Erythroblast (primary cell): ENCODE data around the gene POP4.

Experiments
- DNase-seq, 2 experiments: peaks; one replicate each; lab custom pipeline; 2025; lab: John Stamatoyannopoulos, UW
- GATA1 ChIP-seq: IDR thresholded peaks from 2 replicates; pipeline ENCODE4 v1.6.1; 2011; ENCODE audit warnings: low read depth, mild to moderate bottlenecking, control low read depth, low read length, moderate library complexity
- POLR2A ChIP-seq: IDR thresholded peaks from 2 replicates; pipeline ENCODE4 v1.6.1; 2011; ENCODE audit warnings: mild to moderate bottlenecking, low read length

POP4 gene

DNA sequence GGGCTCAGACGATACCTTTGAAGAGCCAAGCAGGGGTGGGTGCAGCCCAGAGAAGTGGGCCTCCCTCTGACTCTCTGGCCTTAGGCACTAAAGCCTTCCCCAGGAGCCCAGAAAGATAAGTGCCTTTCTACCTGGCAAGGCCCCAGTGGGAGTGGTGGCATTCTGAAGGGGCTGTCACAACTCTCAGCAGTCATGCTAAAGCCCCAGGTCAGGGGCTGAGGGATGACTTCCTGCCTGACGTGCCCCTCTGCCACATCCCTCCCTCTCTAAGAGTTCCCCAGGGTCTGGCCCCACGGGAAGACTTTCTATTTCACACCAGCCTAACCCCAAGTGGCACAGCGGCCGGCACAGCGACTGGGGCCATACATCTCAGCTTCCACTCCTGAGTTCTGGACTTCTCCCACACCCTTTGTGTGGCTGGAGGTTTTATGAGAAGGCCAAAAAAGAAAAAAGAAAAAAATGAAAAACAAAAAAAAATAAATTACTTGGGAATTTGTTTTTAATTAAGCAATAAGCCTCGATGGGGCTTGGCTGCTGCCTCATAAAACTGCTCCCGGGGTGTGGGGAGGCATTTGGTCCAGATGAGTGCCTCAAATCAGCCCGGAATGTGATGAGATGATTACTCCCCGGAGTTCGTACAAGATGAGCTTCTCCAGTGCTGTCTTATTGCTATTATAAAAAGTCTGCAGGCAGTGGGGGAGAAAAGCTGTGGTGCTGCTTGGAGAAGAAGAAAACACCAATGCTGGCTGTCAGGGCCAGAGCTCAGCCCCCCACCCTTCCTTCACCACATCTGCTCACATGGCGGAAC, 30.7 kb downstream of the POP4 start:
- no peak for TF ChIP-seq GATA1
- DNase-seq, result no peak

GRCh38 chr19:29639086-29639485, 33.0 kb downstream of the POP4 start:
- TF ChIP-seq POLR2A, result no peak
- no peak for TF ChIP-seq GATA1
- no peak for DNase-seq

DNA sequence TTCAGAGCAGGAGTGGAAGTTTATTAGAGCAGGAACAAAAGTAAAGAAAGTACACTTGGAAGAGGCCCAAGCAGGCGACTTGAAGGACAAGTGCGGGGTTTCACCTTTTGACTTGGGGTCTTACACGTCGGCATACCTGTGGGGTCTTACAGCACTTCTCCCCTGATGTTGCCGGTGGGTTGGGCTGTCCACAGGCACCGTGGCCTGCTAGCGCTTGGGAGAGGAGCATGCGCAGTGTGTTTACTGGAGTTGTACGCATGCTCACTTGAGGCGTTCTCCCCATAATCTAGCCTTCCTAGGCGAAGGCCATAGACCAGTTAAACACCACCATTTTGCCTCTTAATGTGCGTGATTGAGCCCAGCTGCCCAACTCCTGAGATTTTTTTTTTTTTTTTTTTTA, 34.1 kb downstream of the POP4 start:
- no peak for DNase-seq
- TF ChIP-seq POLR2A (no peak), GATA1 (no peak)

GRCh38 chr19:29641597-29641996, 35.5 kb downstream of the POP4 start:
- TF ChIP-seq POLR2A (no peak), GATA1 (no peak)
- no peak for DNase-seq

DNA sequence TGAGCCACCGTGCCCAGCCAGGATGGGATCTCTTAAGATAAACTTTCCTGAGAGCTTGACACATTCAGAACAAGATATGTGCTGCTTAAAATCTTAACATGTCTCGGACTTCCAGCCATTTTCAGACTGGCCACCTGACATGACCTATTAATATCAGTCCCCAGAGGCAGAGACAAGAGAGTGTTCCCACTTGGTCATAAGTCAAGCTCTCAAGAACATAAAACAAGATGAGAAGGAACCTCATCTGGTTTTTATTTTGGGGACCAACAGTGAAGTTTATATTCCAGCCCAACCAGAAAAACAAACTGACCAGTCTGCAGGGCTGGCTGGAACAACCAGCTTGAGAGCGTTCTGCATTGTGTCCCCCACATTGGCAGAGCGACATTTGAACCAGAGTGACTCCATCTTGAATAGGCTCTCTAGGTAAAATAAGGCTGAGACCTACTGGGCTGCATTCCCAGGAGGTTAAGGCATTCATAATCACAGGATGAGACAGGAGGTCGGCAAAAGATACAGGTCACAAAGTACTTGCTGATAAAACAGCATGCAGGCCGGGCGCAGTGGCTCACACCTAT, 37.4 kb downstream of the POP4 start:
- TF ChIP-seq POLR2A (no peak), GATA1 (no peak)
- no peak for DNase-seq

DNA sequence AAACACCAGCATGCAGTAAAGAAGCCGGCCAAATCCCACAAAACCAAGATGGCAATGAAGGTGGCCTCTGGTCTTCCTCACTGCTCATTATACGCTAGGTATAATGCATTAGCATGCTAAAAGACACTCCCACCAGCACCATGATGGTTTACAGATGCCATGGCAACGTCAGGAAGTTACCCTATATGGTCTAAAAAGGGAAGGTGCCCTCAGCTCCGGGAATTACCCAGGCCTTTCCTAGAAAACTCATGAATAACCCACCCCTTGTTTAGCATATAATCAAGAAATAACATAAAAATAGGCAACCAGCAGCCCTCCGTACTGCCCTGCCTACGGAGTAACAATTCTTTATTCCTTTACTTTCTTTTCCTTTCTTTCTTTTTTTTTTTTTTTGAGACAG, 38.1 kb downstream of the POP4 start:
- no peak for DNase-seq
- TF ChIP-seq POLR2A, result no peak
- TF ChIP-seq GATA1, result no peak

DNA sequence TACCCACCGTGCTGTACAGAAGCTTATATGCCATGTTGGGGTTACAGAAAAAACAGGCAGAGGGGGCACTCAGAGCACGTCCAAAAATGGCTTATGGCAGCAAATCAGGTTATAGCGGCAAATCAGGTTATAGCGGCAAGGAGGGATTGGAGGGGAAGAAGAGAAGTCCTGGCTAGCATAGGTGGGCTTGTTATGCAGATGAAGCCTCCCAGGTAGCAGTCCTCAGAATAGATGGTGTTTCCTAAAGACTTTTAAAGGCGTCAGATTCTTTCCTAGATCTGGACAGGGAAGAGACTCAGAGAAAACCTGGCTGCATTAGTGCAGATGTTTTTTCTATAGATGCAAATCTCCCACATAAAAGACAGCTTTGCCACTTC, 39.4 kb downstream of the POP4 start:
- no peak for TF ChIP-seq GATA1
- no peak for TF ChIP-seq POLR2A
- DNase-seq, result no peak

GRCh38 chr19:29645911-29646310, 39.8 kb downstream of the POP4 start:
- DNase-seq, result peak; percentile 3 to 19
- TF ChIP-seq POLR2A (no peak), GATA1 (no peak)

GRCh38 chr19:29650772-29651387, 44.8 kb downstream of the POP4 start:
- DNase-seq, result no peak

GRCh38 chr19:29651622-29652394, 45.7 kb downstream of the POP4 start:
- no peak for TF ChIP-seq POLR2A
- TF ChIP-seq GATA1, result no peak
- DNase-seq, result no peak

More at GRCh38 chr19:29650772-29651387, 44.8 kb downstream of the POP4 start:
- TF ChIP-seq POLR2A (no peak), GATA1 (no peak)

DNA sequence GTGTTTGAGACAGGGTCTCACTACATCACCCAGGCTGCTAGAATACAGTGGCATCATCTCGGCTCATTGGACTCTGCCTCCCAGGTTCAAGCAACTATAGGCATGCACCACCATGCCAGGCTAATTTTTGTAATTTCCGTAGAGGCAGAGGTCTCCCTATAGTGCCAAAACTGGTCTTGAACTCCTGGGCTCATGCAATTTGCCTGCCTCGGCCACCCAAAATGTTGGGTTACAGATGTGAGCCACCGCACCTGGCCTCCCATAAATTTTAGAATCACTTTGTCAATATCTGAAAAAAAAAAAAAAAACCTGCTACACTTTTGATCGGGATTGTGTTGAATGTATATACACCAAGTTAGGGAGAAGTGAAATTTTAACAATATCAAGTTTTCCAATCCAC, 47.3 kb downstream of the POP4 start:
- TF ChIP-seq POLR2A, result no peak
- TF ChIP-seq GATA1, result no peak

DNA sequence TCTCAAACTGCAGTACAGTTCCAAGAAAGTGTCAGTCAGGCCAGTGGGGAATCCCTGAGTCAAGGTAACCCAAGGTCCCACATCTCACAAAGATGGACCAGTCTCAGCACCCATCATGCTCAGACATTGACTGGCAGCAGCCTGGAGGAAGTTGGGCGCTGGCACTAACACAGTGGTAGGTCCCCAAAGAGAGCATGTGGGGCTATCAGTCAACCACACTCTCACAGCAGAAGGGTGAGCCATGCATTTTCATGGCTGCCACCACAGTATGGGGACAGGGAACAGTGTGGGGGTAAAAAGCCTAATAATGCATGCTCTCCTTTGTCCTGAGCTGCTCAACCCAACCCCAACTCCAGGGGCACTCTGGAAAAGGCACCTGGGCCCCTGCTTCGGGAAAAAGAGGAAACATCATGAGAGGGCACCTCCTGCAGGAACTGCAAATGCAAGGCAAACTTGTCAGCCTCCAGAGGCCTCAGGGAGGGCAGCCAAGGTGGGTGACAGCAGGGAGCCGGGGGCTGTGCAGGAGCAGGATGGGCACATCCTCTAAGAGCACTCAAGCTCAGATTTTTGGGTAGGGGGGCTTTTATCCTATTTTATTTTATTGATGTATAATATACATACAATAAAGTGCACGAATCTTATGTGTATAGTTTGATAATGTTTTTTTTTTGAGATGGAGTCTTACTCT, 49.7 kb downstream of the POP4 start:
- no peak for TF ChIP-seq GATA1
- no peak for TF ChIP-seq POLR2A
- no peak for DNase-seq

More for the DNA sequence above, 47.3 kb downstream of the POP4 start:
- no peak for DNase-seq
